ENCODE measurements around the gene L3HYPDH. TPM values are rescaled to one million over a fixed set of nuclear protein-coding genes. Genes with fewer than 3 reads are reported as not detected.
A peak's percentile ranks its signal among the peaks of the same experiment; 100 is the strongest.

L3HYPDH gene
- polyA plus RNA-seq, 1 of the 3 experiments (the other 2 are of a cell fraction) = 66.2 TPM

DNA sequence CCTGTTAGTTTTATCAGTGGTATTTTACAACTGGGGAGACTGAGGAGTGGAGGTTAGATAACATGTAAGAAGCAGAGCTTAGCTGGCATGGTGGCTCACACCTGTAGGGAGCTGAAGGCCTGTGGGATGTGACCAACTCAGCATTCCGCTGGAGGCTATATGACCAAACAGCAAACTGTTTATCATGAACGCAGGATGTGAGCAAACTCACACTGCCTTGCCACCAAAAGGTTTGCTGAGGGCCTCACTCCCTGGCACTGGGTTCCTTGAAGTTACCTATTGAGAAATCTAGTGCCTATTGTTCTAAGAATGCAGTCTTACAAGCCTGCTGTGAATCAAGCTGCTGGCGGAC, 23.5 kb upstream of the L3HYPDH start (continued):
- TF ChIP-seq, protein P1, sequence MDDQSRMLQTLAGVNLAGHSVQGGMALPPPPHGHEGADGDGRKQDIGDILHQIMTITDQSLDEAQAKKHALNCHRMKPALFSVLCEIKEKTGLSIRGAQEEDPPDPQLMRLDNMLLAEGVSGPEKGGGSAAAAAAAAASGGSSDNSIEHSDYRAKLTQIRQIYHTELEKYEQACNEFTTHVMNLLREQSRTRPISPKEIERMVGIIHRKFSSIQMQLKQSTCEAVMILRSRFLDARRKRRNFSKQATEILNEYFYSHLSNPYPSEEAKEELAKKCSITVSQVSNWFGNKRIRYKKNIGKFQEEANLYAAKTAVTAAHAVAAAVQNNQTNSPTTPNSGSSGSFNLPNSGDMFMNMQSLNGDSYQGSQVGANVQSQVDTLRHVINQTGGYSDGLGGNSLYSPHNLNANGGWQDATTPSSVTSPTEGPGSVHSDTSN (IDR thresholded peaks at IDR 0.05) = no peak
- TF ChIP-seq FOSL2 (IDR thresholded peaks at IDR 0.05; ENCODE audit: borderline replicate concordance, low read depth) = no peak
- TF ChIP-seq CHD2 (IDR thresholded peaks at IDR 0.05; ENCODE audit: low read length, partially characterized antibody) = no peak
- no peak for TF ChIP-seq RXRA (IDR thresholded peaks at IDR 0.05; ENCODE audit: borderline replicate concordance, low read depth)
- TF ChIP-seq RCOR1 (IDR thresholded peaks at IDR 0.05; ENCODE audit: low read length) = no peak
- TF ChIP-seq EZH2phosphoT487 (IDR thresholded peaks at IDR 0.05; ENCODE audit: borderline replicate concordance, low read depth) = no peak
- no peak for TF ChIP-seq GATA2 (CRISPR knock-in tag; IDR thresholded peaks at IDR 0.05)
- TF ChIP-seq, protein P2, sequence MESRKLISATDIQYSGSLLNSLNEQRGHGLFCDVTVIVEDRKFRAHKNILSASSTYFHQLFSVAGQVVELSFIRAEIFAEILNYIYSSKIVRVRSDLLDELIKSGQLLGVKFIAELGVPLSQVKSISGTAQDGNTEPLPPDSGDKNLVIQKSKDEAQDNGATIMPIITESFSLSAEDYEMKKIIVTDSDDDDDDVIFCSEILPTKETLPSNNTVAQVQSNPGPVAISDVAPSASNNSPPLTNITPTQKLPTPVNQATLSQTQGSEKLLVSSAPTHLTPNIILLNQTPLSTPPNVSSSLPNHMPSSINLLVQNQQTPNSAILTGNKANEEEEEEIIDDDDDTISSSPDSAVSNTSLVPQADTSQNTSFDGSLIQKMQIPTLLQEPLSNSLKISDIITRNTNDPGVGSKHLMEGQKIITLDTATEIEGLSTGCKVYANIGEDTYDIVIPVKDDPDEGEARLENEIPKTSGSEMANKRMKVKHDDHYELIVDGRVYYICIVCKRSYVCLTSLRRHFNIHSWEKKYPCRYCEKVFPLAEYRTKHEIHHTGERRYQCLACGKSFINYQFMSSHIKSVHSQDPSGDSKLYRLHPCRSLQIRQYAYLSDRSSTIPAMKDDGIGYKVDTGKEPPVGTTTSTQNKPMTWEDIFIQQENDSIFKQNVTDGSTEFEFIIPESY (IDR thresholded peaks at IDR 0.05; ENCODE audit: borderline replicate concordance, low read depth) = no peak

GRCh38 chr14:59507063-59507751, 23.0 kb upstream of the L3HYPDH start:
- POLR2A ChIA-PET = interaction anchor here (1.1 kb wide), 1 partner anchor 70 kb away, joined by 7 read pairs; the partner anchor contains the start of gene CCDC175
- TF ChIP-seq RFX5 (IDR thresholded peaks at IDR 0.05; ENCODE audit: low read length) = no peak
- TF ChIP-seq RAD21 (IDR thresholded peaks at IDR 0.05; ENCODE audit: low read length) = peak; percentile 84
- TF ChIP-seq USF2 (IDR thresholded peaks at IDR 0.05; ENCODE audit: borderline replicate concordance, low read depth, low read length) = no peak
- no peak for TF ChIP-seq POLR2AphosphoS5 (IDR thresholded peaks at IDR 0.05; ENCODE audit: low read depth, low read length)
- TF ChIP-seq, protein P2 (IDR thresholded peaks at IDR 0.05; ENCODE audit: borderline replicate concordance, low read depth) = no peak
- TF ChIP-seq TCF12 (IDR thresholded peaks at IDR 0.05) = no peak
- TF ChIP-seq NRF1 (IDR thresholded peaks at IDR 0.05; ENCODE audit: low read depth, low read length) = no peak
- TF ChIP-seq ELF1 (IDR thresholded peaks at IDR 0.05) = no peak
- no peak for TF ChIP-seq EZH2phosphoT487 (IDR thresholded peaks at IDR 0.05; ENCODE audit: borderline replicate concordance, low read depth)
- TF ChIP-seq, protein P3, sequence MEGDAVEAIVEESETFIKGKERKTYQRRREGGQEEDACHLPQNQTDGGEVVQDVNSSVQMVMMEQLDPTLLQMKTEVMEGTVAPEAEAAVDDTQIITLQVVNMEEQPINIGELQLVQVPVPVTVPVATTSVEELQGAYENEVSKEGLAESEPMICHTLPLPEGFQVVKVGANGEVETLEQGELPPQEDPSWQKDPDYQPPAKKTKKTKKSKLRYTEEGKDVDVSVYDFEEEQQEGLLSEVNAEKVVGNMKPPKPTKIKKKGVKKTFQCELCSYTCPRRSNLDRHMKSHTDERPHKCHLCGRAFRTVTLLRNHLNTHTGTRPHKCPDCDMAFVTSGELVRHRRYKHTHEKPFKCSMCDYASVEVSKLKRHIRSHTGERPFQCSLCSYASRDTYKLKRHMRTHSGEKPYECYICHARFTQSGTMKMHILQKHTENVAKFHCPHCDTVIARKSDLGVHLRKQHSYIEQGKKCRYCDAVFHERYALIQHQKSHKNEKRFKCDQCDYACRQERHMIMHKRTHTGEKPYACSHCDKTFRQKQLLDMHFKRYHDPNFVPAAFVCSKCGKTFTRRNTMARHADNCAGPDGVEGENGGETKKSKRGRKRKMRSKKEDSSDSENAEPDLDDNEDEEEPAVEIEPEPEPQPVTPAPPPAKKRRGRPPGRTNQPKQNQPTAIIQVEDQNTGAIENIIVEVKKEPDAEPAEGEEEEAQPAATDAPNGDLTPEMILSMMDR (IDR thresholded peaks at IDR 0.05) = peak; percentile 72
- TF ChIP-seq MXI1 (IDR thresholded peaks at IDR 0.05; ENCODE audit: low read depth, low read length) = no peak
- peak; percentile 77 for TF ChIP-seq SMC3 (IDR thresholded peaks at IDR 0.05; ENCODE audit: low read depth, low read length)
- TF ChIP-seq RCOR1 (IDR thresholded peaks at IDR 0.05; ENCODE audit: low read length) = no peak
- TF ChIP-seq FOXJ3 (CRISPR knock-in tag; IDR thresholded peaks at IDR 0.05) = no peak
- TF ChIP-seq, protein P4, sequence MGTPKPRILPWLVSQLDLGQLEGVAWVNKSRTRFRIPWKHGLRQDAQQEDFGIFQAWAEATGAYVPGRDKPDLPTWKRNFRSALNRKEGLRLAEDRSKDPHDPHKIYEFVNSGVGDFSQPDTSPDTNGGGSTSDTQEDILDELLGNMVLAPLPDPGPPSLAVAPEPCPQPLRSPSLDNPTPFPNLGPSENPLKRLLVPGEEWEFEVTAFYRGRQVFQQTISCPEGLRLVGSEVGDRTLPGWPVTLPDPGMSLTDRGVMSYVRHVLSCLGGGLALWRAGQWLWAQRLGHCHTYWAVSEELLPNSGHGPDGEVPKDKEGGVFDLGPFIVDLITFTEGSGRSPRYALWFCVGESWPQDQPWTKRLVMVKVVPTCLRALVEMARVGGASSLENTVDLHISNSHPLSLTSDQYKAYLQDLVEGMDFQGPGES (IDR thresholded peaks at IDR 0.05; ENCODE audit: low read depth, low read length) = no peak
- Histone ChIP-seq H4K20me1 (ENCODE audit: insufficient read depth) (no peaks in the 10 kb centered on the region), H3K4me3 (ENCODE audit: low read depth in 2 of 2, low read length in 1 of 2) (peak overlapping the region in 1 of 2 experiments; percentile 27; a peak in 1 of 4 replicates), H3F3A (replicated peaks; ENCODE audit: insufficient read depth) (no peaks in the 10 kb centered on the region), H3K27me3 (ENCODE audit: insufficient read depth) (no peaks in the 10 kb centered on the region; the same call in 1 of the 2 replicates), H2AFZ (ENCODE audit: low read depth) (no peak overlapping the region), H3K79me2 (ENCODE audit: insufficient read depth) (no peaks in the 10 kb centered on the region), H3K4me2 (no peak overlapping the region), H3K9me2 (no peaks in the 10 kb centered on the region), H3K27ac (ENCODE audit: low read depth in 2 of 2, low read length in 1 of 2) (no peak overlapping the region), H3K9me3 (no peaks in the 10 kb centered on the region), H3K9ac (no peak overlapping the region), H3K4me1 (ENCODE audit: control insufficient read depth in 1 of 2, insufficient read depth in 2 of 2, low read depth in 1 of 2, low read length in 1 of 2) (peaks cover 0 to 1% of the 10 kb centered on the region in 2 experiments; a peak in 1 of 4 replicates), H3K36me3 (replicated peaks in 1 of 2; ENCODE audit: control insufficient read depth in 1 of 2, insufficient read depth in 2 of 2, low read length in 1 of 2) (peaks cover 19 to 24% of the 10 kb centered on the region in 2 experiments)
- peak; percentile 57 for DNase-seq
- CTCF ChIA-PET = interaction anchor here (0.6 to 8.0 kb wide), 39 partner anchors 10 to 677 kb away, joined by 3 to 198 read pairs (median 4); partner anchors contain the start of genes CCDC175, GPR135, JKAMP and L3HYPDH

Measured in SK-N-SH (cell line).